Islet precursor cell (in vitro differentiated cells): Measurements from ENCODE around the gene FHOD1.

Experiments
- DNase-seq: peaks from one replicate; pipeline ENCODE4 v3.0.0-alpha.2; 2018

Gene FHOD1

DNA sequence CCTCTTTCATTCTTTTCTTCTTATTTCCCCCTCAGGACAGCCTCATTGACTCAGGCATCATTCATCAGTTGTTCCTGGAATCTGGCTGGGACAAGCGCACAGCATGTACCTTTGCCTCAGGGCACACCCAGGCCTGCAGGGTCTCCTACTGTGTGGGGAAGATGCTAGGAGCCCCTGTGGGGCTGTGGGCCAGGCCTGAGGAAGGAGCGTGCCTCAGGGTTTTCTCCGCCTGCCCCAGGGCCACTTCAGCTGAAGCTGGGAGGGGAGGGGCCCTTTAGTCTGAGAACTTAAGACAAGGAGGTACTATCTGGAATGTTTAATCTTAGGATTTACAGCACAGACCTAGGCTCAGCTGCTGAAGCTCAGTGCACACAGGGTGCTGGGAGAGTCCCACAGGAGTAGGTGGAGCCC, 40.4 kb downstream of the FHOD1 start:
- peak; percentile 82 for DNase-seq

DNA sequence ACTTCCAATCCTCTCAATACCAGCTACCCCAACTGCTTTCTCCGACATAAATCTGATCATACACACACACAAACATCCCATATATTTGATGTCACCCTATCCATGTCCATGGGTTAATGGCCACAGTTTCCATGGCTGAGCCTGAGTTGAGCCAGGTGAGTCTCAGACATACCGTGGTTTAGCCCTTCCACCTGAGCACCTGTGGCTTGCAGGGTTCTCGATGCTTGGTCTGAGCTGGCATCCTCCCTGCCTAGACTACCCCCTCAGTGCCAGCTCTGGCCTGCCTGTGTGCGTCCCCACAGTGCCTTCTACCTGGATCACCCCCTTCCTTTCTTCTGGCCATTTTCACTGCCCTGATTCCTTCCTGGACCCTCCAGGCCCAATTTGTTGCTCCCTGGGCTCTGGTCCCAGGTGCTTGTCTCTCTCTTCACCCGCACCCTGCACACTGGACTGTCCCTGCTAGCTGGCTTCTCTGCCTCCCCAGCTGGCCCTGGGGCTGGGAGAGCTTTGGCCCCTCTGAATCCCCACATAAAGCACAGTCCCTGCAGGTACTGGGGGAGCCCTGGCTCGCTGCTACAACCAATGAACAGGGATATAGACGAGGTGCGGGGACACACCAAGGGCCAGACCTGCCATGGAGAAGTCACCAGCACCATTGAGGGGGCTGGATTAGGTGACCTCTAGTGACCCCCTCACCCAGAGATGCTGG, 41.0 kb downstream of the FHOD1 start:
- no peak for DNase-seq

DNA sequence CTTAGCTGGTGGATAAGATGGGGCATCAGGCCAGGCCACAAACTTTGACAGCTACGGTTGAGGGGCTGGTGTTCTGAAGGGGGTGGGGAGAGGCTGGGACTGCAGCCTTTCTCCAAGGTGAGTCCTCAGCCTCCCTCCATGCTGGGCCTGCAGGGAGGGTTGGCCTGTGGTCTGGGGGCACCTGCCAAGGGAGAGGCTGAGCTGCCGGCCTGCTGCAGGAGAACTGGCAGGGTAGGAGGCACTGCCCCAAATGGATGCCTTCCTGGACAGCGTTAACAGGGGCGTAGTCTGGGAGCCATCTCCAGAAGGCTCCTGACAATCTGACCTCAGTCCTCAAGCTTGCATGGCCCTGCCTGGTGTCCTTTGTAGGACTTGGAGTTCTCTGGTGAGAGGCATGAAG, 43.2 kb downstream of the FHOD1 start:
- DNase-seq: no peak

DNA sequence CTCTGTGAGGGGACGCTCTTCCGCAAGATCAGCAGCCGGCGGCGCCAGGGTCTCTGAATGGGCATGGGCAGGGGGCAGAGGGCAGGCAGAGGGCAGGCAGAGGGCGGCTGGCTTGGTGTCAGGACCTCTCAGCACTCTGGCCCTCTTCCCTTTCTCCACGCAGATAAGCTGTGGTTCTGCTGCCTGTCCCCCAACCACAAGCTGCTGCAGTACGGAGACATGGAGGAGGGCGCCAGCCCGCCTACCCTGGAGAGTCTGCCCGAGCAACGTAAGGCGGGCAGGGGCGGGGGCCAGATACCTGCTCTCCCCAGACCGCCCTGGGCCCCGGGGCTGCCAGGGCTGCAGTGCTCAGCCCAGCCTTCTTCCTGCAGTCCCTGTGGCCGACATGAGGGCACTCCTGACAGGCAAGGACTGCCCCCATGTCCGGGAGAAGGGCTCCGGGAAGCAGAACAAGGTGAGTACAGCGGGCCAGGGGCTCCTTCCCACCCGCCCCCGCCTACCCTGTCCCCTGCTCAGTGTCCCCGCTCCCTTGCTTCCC, 44.3 kb downstream of the FHOD1 start:
- DNase-seq: no peak

DNA sequence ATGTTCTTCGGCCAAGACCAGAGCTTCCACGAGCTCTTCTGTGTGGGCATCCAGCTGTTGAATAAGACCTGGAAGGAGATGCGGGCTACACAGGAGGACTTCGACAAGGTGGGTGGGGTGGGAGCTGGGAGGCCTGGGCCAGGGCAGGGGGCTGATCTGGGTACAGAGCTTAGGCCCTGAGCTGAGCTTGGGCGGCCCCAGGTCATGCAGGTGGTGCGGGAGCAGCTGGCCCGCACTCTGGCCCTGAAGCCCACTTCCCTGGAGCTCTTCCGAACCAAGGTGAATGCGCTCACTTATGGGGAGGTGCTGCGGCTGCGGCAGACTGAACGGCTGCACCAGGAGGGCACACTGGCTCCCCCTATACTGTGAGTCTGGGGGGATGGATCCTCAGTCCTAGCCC, 44.9 kb downstream of the FHOD1 start:
- DNase-seq: no peak

DNA sequence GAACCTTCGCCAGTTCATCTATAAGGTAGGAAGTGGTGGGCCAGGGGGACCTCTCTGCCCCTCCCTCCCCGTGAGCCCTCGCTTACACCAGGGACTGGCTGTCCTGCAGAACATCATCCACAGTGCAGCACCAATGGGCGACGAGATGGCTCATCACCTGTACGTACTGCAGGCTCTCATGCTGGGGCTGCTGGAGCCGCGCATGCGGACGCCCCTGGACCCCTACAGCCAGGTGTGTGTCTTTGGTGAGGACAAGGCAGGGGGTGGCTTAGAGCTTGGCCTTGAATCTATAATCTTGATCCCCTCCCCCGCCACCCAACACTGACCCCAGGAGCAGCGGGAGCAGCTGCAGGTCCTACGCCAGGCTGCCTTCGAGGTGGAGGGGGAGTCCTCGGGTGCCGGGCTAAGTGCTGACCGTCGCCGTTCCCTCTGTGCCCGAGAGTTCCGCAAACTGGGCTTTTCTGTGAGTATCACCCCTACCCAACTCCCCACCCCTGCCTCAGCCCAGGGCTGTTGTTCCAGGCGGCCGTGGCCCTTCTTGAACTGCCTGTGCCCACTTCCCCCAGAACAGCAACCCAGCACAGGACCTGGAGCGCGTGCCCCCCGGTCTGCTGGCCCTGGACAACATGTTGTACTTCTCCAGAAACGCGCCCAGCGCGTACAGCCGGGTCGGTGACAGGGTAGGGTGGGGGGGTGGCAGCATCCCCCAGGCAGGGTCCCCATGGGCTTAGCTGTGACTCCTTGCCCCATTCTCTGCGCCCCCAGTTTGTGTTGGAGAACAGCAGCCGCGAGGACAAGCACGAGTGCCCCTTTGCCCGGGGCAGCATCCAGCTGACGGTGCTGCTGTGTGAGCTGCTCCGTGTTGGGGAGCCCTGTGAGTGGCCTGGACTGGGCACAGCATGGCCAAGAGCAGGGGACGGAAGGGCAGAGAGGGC, 45.6 kb downstream of the FHOD1 start:
- DNase-seq: no peak

DNA sequence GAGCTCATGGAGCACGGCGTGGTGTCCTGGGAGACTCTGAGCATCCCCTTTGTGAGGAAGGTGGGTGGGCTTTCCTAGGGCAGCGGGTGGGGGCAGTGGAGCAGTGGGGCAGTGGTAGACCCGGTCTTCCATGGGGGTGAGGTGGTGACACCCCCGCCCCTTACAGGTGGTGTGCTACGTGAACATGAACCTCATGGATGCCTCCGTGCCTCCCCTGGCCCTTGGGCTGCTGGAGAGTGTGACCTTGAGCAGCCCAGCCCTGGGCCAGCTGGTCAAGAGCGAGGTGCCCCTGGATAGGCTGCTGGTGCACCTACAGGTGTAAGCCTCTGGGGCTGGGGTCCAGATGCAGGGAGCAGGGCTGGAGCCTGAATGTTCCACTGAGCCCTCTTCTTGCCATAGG, 46.8 kb downstream of the FHOD1 start:
- no peak for DNase-seq

DNA sequence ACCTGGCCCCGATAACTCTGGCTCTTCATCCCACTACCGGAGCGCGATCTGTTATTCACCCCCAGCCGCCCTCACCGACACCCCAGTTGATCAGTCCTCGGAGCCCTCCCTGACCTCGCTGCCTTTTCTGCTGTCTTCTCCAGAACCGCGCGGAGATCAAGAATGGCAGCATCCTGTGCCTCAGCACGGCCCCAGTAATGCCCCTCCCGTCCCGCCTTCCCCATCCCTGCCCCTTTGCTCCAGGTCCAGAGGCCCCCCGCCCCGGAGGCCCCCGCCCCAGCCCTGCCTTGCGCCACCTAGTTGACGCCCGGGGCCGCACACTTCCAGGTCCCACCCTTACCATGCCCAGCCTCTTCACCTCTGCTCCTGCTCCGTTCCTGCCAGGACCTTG, 47.5 kb downstream of the FHOD1 start:
- no peak for DNase-seq

DNA sequence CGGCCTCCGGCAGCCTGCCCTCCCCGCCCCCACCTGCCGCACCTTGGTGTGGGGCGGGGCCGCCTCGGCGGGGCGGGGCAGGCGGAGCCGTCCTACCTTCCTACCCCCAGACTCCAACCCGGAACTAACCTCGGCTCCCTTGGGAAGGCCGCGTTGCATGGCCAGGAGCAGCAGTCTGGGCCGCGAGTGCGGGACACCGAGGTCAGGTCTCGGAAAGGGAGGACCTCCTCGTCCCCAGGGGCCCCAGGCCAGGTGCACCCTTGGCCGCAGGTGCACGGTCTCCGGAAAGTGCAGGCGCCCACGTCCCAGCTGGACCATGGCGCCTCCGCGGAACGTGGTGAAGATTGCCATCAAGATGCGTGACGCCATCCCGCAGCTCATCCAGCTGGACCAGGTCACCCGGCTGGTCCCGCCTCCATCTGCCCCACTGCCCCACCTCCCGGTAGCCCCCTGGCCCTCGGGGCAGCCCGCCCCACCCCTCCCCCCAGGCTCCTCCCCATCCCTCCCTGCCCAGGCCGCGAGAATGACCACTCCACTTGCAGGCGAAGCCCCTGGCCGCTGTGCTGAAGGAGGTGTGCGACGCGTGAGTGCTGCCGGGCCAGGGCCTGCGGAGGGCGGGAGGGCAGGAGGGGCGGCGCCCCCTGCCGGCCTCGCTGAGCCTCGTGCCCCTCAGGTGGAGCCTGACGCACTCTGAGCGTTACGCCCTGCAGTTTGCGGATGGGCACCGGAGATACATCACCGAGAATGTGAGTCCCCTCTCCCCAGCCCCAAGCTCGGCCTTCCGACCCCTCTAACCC, 48.1 kb downstream of the FHOD1 start, which contains the start of gene ELMO3:
TSS of gene ELMO3 (plus strand) at position 121 of the 797 bp plus-strand sequence. CDS start at position 317, 196 bp downstream.
- peak; percentile 95 for DNase-seq

DNA sequence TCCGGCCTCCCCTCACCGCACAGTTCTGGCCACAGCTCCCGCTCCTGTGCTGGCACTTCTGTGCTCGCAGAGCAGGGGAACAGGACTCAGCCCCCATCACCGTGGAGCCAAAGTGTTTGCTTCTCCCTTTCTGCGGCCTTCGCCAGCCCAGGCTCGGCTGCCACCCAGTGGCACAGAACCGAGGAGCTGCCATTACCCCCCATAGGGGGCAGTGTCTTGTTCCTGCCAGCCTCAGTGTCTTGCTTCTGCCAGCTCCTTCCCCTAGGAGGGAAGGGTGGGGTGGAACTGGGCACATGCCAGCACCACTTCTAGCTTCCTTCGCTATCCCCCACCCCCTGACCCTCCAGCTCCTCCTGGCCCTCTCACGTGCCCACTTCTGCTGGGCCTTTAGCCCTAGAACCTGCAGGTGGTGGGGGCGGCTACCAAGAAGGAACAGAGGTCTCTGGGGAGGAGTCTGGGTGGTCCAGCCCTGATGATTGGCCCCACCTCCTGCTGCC, 49.0 kb downstream of the FHOD1 start:
- DNase-seq: peak; percentile 72

DNA sequence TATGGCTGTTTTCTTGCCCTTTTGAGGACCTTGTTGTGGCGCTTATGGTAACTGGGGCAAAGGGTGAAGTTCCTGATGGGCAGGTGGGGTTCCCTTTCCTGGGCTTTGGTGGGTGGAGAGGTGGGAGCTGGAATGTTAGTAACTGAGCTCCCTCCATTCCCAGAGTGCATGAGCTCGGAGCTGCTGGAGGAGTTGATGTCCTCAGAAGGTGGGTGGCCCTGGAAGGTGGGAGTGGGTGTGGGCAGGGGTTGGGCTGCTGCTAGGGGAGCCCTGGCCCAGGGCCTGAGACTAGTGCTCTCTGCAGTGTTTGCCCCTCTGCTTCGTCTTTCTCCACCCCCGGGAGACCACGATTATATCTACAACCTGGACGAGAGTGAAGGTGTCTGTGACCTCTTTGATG, 49.6 kb downstream of the FHOD1 start:
- no peak for DNase-seq

DNA sequence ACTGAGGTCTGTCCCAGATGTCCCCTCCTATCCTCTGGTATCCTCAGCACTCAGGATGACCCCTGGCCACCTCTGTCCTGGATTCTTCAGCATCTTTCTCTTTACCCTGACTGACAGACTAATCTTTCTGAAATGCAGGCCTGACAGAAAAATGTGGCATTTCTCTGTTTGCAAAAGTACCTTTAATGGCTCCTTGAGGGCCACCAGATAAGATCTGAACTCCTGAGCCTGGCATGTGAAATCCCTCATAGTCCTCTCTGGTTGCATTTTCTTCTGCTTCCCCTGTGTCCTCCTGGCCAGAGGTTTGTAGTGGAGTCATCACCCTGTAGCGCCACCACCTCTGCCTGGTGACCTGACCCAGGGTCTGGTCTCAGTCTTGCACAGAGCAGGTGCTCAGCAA, 50.4 kb downstream of the FHOD1 start:
- no peak for DNase-seq

DNA sequence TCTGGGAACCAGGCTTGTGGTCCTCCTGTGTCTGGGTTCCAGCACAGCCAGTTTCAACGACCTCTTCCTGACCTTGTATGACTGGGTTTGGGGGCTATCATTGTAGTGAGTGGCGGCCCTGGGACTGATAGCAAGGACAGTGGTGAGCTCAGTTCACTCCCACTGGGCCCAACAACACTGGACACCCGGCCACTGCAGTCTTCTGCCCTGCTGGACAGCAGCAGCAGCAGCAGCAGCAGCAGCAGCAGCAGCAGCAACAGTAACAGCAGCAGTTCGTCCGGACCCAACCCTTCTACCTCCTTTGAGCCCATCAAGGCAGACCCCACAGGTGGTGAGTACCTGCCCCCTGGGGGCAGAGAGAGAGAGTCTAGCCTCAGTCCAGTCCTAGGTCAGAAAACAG, 51.6 kb downstream of the FHOD1 start:
- no peak for DNase-seq

DNA sequence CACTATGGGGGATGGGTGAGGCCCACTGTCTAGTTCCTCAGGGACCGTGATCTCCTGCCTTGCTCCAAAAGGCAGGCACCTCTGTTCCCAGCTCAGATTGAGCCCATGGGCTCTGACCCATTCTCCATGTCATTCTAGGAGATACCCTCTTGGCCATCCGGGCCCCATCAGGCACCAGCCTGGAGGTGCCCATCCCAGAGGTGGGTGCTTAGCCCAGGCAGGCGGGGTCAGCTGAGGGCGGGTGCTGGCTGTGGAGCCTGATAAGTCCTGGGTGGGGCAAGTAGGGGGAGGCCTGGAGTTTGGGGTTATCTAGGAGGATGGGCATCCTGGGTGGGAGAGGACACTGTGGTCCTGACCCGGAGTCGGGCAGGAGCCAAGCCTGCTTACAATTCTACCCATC, 53.0 kb downstream of the FHOD1 start:
- no peak for DNase-seq

DNA sequence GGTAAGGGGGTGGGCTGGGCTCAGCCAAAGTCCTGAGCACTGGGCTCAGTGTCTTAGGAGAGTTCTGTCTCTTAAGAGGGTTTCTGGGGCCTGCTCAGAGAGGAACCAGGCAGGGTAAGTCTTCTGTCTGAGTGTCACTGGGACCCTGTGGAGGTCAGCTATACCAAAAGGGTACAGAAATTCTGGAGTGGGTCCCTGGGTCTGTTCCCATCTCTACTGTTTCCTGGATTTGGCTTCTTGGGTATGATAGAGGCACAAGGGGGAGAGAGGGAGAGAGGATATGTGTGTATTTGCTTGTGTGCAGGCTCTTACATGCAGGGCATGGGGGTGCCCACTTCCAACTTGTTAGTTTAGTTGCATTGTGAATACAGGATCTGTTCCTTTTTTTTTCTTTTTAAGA, 53.7 kb downstream of the FHOD1 start:
- DNase-seq: no peak

DNA sequence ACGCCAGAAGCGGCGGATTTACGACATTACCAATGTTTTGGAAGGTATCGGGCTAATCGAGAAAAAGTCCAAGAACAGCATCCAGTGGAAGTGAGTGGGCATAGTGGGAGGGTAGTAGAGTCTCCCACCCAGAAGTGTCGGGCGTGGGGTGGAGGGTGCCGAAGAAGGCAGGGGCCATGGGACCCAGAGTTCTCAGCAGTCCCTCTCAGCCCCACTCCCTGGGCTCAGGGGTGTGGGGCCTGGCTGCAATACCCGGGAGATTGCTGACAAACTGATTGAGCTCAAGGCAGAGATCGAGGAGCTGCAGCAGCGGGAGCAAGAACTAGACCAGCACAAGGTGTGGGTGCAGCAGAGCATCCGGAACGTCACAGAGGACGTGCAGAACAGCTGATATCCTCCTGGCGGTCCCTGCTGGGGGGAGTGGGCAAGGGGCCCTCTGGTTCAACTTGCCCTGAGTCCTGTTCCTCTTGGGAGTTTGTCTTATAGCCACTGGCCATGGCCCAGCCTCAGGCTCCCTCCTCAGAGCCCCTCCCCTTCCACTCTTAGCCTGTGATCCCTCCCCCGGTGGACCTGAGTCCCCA, 54.4 kb downstream of the FHOD1 start:
- DNase-seq: no peak

DNA sequence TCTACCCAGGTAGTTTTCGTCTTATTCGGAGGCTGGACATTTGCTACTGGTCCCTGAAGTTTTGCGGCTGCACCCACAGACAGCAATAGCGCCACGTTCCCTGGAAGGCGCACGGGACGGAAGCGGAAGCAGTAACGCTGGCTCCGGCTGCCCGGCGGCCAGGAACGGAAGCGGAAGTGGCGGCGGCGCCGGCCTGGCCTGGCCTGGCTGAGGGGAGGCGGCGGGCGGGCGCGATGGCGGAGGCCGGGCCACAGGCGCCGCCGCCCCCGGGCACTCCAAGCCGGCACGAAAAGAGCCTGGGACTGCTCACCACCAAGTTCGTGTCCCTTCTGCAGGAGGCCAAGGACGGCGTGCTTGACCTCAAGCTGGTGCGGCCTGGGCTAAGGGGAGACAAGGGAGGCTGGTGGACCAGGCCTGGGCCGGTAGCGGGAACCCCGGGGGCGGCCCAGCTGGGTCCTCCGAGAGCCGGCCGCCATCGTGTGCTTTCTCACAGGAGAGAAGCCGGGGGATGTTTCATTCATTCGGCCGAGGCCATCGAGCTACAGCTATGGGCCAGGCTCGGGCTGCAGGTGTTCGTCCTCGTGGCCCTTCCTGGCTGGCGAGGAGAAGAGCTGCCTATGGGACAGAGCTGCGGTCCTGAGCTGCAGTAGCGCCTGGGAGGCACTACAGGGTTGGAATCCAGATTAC, 55.1 kb downstream of the FHOD1 start, which contains the start of gene E2F4:
TSS of gene E2F4 (plus strand) at position 161 of the 687 bp plus-strand sequence. CDS start at position 234, 73 bp downstream.
- peak; percentile 94 for DNase-seq

DNA sequence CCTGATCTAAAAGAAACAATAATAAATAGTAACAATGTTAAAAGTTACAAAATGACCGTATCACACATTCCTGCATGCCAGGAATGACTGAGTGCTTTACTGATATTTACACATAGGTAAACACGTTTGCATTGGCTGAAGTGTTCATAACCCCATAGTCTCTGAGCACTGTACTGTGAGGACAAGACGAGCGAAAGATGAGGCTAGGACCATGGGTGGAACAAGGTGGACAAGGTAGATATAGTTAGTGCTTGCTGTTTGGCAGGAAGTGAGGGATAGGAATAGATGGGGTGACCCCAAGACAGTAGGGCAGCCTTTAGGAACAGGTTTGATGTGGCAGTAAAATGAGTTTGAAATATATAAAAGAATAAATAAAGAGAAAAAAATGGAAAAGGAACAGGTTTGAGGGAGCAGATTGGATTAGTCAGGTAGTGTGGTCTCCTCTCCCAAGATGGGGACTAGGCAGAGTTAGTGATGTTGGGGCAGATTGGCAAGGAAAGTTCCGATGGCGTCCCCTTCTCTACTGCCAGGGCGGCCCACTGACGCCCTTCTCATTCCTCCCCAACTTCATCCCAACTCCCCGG, 55.8 kb downstream of the FHOD1 start:
- DNase-seq: no peak

DNA sequence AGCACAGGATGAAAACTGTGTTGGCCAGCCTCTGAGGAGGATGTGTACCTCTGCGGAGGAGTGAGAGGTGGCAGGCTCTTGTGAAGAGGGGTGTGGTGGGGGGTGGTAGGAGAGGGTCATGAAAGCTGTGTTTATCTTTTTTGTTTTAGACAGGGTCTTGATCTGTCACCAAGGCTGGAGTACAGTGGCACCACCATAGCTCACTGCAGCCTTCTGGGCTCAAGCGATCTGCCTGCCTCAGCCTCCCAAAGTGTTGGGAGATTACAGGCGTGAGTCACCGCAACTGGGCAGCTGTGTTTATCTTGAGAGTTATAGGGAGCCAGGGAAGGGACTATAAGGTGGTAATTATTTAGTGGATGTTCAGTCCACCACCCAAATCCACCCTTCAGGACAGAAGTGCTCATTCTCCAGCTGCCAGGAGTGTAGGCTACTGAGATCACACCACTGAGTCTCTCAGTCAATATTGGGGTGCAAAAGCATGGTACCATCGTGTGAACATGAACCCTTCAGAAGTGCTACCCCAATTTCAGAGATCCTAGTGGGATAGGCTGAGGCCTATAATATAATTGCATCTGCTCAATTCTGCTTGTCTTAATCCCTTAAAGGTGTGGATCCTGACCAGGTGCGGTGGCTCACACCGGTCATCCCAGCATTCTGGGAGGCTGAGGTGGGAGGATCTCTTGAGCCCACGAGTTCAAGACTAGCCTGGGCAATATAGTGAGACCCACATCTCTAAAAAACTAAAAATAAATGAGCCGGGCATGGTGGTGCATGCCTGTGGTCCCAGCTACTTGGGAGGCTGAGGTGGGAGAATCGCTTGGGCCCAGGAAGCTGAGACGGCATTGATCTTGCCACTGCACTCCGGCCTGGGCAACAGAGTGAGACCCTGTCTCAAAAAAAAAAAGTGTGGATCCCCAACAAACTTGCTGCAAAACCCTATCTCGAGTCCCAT, 56.6 kb downstream of the FHOD1 start:
- no peak for DNase-seq

DNA sequence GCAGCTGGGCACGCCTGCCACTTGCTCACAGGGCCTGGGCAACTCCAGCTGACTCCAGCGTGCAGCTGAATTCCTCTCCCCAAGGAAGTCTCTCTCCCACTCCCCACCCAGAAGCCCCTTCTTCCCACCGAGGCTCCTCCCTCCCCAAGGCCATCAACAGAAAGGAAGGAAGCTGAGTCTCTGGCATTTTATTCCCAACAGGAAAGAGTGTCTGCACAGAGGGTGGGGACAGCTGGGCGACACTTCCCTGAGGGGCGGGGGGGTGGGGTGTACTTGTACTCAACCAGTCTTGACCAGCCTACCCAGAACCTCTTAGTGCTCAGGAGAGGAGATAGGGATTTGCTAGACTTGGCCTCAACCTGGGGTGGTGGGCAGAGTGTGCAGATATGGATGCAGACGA, 57.2 kb downstream of the FHOD1 start, which contains the start of gene EXOC3L1:
TSS of gene EXOC3L1 (minus strand) at position 96 of the 400 bp plus-strand sequence. CDS start 460 bp downstream, outside the sequence.
- no peak for DNase-seq
